Left ventricle myocardium inferior (tissue), 1 donor: ENCODE results near the gene TMEM267. TPM values are rescaled to one million over a fixed set of nuclear protein-coding genes. Genes with fewer than 3 reads are reported as not detected.
"Not testable (repeated sequence)": the region's sequence is repeated elsewhere in the genome, so short reads cannot be mapped to it uniquely, and the experiment has no call there.

Experiments
- DNase-seq: peaks from one replicate; pipeline ENCODE4 v3.0.0-alpha.2; 2020
- H3K27ac ChIP-seq: fragments of 200-600 bp; replicated peaks from 2 replicates; pipeline ENCODE4 v1.8.0; 2021
- H3K27me3 ChIP-seq: fragments of 200-600 bp; 2 replicates; pipeline ENCODE4 v1.8.0; 2021; ENCODE audit warnings: low read depth
- H3K36me3 ChIP-seq: fragments of 200-600 bp; 2 replicates; pipeline ENCODE4 v1.8.0; 2021
- H3K4me1 ChIP-seq: fragments of 200-600 bp; 2 replicates; pipeline ENCODE4 v1.8.0; 2021
- H3K4me3 ChIP-seq: fragments of 200-600 bp; 2 replicates; pipeline ENCODE4 v1.8.0; 2021; ENCODE audit warnings: mild to moderate bottlenecking, moderate library complexity
- H3K9me3 ChIP-seq: fragments of 200-600 bp; replicated peaks from 2 replicates; pipeline ENCODE4 v1.8.0; 2021
- intact Hi-C: fragments of 100-400 bp; cut with micrococcal nuclease; formaldehyde crosslinking; loops from one replicate; pipeline ENCODE4 v1.11.0; 2022
- total RNA-seq: library from RNA; stranded (reverse); fragmentation: NEBNext Ultra II Directional; extraction: Animal tissue kit (Norgen Biotek cat#: 25700); gene quantifications from one replicate; pipeline ENCODE4 v1.2.1, GENCODE V29; 2021
- TF ChIP-seq, protein P1 (sequence below): fragments of 200-600 bp; IDR thresholded peaks from 2 replicates; pipeline ENCODE4 v1.8.0; 2021; ENCODE audit warnings: antibody characterized with exemption, mild to moderate bottlenecking, borderline replicate concordance
- donor health status: DM: no; HTN: yes; CAD: no; lungs with severe emphysema.

Gene TMEM267
- total RNA-seq, 1 donor from 2014 or later = 6.8 TPM

DNA sequence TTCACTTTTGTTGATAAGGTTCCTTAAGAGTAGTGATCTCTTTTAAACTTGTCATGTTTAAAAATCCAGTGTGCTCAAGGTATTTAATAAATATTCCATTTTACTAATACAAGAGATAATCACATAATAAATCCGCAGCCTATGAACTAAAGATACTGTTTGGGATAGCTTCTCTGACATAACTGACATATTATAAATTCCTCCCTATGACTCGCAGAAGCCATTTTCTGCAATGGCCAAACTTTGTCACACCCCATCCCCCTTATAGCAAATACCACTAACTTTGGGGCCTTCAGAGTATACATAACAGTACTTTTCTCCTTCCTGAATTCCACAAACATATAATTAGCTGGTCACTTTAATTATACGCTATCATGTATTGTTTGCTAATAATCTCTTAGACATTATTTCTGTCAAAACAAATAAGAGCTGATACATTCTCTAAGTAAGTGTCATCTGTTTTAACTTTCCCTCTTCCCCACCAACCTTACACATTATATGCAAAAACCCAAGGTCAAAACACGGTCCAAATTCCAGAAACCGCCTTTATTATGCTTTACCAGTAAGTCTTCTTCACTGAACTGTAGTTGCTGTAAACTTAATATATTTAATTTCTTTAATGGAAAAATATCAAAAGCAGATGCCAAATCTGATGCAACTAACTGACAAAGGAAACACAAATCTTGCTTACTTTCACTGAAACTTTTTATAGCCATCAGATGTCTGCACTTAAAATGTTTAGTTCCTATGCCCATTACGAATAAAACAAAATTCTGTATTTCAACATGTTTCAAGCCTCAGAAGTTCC lies 971 bp downstream of the TMEM267 start:
- no peaks in the 10 kb centered on the region for H3K9me3 ChIP-seq
- TF ChIP-seq, protein P1, sequence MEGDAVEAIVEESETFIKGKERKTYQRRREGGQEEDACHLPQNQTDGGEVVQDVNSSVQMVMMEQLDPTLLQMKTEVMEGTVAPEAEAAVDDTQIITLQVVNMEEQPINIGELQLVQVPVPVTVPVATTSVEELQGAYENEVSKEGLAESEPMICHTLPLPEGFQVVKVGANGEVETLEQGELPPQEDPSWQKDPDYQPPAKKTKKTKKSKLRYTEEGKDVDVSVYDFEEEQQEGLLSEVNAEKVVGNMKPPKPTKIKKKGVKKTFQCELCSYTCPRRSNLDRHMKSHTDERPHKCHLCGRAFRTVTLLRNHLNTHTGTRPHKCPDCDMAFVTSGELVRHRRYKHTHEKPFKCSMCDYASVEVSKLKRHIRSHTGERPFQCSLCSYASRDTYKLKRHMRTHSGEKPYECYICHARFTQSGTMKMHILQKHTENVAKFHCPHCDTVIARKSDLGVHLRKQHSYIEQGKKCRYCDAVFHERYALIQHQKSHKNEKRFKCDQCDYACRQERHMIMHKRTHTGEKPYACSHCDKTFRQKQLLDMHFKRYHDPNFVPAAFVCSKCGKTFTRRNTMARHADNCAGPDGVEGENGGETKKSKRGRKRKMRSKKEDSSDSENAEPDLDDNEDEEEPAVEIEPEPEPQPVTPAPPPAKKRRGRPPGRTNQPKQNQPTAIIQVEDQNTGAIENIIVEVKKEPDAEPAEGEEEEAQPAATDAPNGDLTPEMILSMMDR = no peak
- no peaks in the 10 kb centered on the region for H3K36me3 ChIP-seq
- peak overlapping the region; percentile 92 for H3K4me3 ChIP-seq
- H3K27me3 ChIP-seq = no peaks in the 10 kb centered on the region
- H3K4me1 ChIP-seq = peaks cover 39% of the 10 kb centered on the region
- peak overlapping the region; percentile 98 for H3K27ac ChIP-seq
- no peak for DNase-seq
- intact Hi-C loops = no loop called here

DNA sequence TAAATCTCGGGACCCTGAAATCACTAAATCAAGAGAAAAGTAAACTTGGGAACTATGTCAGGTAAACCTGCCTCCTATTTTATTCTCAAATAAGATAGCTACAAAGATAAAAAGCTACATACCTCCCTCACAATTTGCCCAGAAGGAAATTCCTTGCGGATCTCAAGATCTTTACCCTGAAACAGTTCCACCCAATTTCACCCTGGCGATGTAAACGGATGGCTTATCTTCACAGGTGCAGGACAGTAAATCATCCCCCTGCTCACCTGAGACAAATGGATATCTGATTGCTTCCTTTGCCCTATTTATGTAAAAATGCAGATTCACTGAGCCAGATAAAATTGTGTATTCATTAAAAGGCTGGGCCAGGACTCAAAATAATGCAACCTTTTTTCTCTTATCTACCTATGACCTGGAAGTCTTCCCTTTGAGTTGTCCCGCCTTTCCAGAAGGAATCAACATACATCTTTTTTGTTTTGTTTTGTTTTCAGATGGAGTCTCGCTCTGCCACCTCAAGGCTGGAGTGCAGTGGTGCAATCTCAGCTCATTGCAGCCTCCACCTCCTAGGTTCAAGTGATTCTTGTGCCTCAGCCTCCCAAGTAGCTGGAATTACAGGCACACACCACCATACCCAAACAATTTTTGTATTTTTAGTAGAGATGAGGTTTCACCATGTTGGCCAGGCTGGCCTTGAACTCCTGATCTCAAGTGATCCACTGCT lies 13.8 kb downstream of the TMEM267 start:
- H3K9me3 ChIP-seq = peaks cover 48% of the 10 kb centered on the region
- H3K36me3 ChIP-seq = peaks cover 35% of the 10 kb centered on the region
- no peak overlapping the region for H3K27ac ChIP-seq
- H3K4me3 ChIP-seq = no peak overlapping the region
- no peaks in the 10 kb centered on the region for H3K4me1 ChIP-seq
- no peak for DNase-seq
- H3K27me3 ChIP-seq = no peaks in the 10 kb centered on the region
- TF ChIP-seq, protein P1 = no peak
- intact Hi-C loops = no loop called here

DNA sequence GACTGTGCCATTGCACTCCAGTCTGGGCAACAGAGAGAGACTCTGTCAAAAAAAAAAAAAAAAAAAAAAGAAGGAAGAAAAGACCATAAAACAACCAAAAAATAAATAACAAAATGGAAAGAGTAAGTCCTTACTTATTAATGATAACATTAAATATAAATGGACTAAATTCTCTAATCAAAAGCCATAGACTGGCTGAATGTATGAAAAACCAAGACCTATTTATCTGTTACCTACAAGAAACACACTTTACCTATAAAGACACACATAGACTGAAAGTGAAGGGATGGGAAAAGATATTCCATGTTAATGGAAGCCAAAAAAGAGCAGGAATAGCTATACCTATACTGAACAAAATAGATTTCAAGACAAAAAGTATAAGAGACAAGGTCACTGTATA lies 16.6 kb downstream of the TMEM267 start:
- no peak overlapping the region for H3K4me3 ChIP-seq
- no peak for DNase-seq
- no peaks in the 10 kb centered on the region for H3K27me3 ChIP-seq
- TF ChIP-seq, protein P1 = no peak
- peaks cover 35% of the 10 kb centered on the region for H3K36me3 ChIP-seq
- H3K4me1 ChIP-seq = no peaks in the 10 kb centered on the region
- intact Hi-C loops = no loop called here
- H3K9me3 ChIP-seq = peaks cover 47% of the 10 kb centered on the region
- no peak overlapping the region for H3K27ac ChIP-seq

DNA sequence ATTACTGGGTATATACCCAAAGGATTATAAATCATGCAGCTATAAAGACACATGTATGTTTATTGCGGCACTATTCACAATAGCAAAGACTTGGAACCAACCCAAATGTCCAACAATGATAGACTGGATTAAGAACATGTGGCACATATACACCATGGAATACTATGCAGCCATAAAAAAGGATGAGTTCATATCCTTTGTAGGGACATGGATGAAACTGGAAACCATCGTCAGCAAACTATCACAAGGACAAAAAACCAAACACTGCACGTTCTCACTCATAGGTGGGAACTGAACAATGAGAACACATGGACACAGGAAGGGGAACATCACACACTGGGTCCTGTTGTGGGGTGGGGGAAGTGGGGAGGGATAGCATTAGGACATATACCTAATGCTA lies 18.2 kb downstream of the TMEM267 start:
- intact Hi-C loops, H3K27ac ChIP-seq, DNase-seq, H3K4me3 ChIP-seq, H3K27me3 ChIP-seq, H3K4me1 ChIP-seq: not testable (repeated sequence)
- Histone ChIP-seq H3K36me3 (peaks cover 28% of the 10 kb centered on the region), H3K9me3 (peaks cover 35% of the 10 kb centered on the region)

DNA sequence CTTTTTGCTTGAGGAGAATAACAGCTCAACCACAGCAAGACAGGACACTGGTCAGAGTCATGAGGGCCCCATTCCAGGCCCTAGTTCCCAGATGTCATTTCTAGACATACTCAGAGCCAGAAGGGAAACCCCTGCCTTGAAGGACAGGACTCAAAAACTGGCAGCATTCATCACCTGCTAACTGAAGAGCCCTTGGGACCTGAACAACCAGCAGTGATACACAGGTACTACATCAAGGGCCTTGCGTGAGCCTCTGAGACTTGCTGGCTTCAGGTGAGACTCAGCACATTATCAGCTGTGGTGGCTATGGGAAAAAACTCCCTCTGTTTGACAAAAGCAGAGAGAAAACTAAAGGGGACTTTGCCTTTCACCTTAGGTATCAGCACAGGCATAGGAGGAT lies 22.6 kb downstream of the TMEM267 start:
- Histone ChIP-seq H3K4me3 (no peak overlapping the region), H3K9me3 (peaks cover 15% of the 10 kb centered on the region), H3K27me3 (no peaks in the 10 kb centered on the region), H3K36me3 (peaks cover 7% of the 10 kb centered on the region), H3K4me1 (no peaks in the 10 kb centered on the region), H3K27ac (no peak overlapping the region)
- intact Hi-C loops = no loop called here
- DNase-seq = no peak
- TF ChIP-seq, protein P1 = no peak

DNA sequence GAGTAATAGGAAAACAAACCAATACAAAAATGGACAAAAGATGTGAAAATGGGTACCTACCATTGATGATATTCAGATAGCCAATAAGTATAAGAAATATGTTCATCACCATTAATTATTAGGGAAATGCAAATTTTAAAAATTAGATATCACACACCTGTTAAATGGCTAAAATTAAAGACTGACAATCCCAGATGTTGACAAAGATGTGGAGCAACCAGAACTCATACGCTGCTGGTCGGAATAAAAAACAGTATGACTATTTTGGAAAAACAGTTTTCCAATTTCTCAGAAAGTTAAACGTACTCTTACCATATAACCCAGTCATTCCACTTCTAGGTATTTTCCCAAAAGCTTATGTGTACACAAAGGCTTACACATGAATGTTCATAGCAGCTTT lies 27.1 kb downstream of the TMEM267 start:
- Histone ChIP-seq H3K36me3 (peaks cover 26% of the 10 kb centered on the region), H3K9me3 (peaks cover 7% of the 10 kb centered on the region), H3K27me3 (no peaks in the 10 kb centered on the region), H3K27ac (no peak overlapping the region), H3K4me1 (no peaks in the 10 kb centered on the region), H3K4me3 (no peak overlapping the region)
- DNase-seq = no peak
- TF ChIP-seq, protein P1 = no peak
- intact Hi-C loops = no loop called here

DNA sequence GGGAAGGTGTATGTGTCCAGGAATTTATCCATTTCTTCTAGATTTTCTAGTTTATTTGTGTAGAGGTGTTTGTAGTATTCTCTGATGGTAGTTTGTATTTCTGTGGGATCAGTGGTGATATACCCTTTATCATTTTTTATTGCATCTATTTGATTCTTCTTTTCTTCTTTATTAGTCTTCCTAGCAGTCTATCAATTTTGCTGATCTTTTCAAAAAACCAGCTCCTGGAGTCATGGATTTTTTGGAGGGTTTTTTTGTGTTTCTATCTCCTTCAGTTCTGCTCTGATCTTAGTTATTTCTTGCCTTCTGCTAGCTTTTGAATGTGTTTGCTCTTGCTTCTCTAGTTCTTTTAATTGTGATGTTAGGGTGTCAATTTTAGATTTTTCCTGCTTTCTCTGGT lies 42.1 kb downstream of the TMEM267 start:
- H3K4me3 ChIP-seq, H3K27me3 ChIP-seq, H3K4me1 ChIP-seq, DNase-seq, H3K27ac ChIP-seq, intact Hi-C loops: not testable (repeated sequence)
- peaks cover 57% of the 10 kb centered on the region for H3K9me3 ChIP-seq
- peaks cover 42% of the 10 kb centered on the region for H3K36me3 ChIP-seq
